GM10266 (cell line): Measurements from ENCODE around the gene GP5.

Experiments
- DNase-seq: peaks from one replicate; pipeline ENCODE4 v3.0.0; 2012; ENCODE audit errors: extremely low spot score
- TF ChIP-seq, protein P1 (sequence below): IDR thresholded peaks from 2 replicates; pipeline ENCODE4 v1.5.1; 2012; ENCODE audit warnings: mild to moderate bottlenecking, low read depth; ENCODE audit not compliant: control insufficient read depth, insufficient read depth; ENCODE audit errors: missing control alignments

Gene GP5

DNA sequence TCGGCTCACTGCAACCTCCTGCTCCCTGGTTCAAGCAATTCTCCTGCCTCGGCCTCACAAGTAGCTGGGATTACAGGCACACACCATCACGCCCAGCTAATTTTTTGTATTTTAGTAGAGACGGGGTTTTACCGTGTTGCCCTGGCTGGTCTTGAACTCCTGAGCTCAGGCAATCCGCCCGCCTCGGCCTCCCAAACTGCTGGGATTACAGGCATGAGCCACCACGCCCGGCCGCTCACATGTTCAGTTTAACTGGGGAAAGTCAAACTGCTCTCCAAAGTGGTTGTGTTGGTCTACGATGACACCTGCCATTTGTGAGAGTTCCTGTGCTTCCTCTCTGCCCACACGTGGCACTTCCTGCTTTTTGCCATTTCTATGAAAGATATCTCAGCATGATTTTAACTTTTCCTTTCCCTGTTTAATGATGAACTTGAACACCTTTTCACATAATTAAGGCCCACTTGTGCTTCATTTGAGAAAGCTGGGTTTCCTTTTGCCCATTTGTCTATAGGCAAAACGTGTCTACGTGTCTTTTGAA lies 877 bp upstream of the GP5 start:
- no peak for DNase-seq
- TF ChIP-seq, protein P1, sequence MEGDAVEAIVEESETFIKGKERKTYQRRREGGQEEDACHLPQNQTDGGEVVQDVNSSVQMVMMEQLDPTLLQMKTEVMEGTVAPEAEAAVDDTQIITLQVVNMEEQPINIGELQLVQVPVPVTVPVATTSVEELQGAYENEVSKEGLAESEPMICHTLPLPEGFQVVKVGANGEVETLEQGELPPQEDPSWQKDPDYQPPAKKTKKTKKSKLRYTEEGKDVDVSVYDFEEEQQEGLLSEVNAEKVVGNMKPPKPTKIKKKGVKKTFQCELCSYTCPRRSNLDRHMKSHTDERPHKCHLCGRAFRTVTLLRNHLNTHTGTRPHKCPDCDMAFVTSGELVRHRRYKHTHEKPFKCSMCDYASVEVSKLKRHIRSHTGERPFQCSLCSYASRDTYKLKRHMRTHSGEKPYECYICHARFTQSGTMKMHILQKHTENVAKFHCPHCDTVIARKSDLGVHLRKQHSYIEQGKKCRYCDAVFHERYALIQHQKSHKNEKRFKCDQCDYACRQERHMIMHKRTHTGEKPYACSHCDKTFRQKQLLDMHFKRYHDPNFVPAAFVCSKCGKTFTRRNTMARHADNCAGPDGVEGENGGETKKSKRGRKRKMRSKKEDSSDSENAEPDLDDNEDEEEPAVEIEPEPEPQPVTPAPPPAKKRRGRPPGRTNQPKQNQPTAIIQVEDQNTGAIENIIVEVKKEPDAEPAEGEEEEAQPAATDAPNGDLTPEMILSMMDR = no peak

DNA sequence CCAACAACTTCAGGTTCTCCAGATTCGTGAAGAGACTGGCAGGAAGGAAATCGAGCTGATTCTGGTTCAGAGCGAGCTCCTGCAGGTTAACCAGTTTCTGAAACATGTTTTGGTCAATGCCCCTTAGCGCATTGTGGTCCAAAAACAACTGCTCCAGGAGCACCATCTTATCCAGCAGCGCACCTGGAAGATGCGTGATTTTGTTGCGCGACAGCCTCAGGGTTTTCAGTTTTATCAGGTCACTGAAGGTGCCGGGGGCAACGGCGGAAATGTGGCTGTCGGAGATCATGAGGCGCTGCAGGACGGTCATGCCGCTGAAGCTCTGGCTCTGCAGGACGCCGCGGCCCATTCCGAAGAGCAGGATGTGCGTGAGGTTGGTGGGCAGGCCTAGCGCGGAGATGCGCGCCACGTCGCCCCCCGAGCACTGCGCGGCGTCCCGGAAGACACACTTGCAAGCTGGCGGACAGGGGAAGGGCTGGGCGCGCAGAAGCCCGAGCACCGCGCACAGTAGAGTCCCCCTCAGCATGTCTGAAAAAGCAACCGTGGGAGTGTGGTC lies 1.2 kb downstream of the GP5 start:
- TF ChIP-seq, protein P1 = no peak
- no peak for DNase-seq

- DNase-seq = peak; percentile 74
- TF ChIP-seq, protein P1 = no peak
These were observed 2.0 kb downstream of the GP5 start for GRCh38 chr3:194396859-194397756.

DNA sequence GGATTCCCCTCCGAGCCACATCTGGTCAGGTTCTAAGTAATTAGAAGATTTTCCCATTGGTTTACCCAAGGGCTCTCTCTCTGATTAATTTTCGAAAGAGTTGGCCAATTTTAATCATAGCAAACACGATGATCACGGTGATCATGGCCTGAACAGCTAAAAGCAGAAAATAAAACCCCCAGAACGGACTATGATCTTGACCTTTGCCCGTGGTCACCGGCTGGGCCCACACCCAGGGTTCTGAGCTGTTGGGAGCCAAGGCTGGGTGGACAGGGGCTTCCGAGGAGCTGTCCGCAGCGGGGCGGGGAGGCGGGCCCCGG lies 2.6 kb downstream of the GP5 start:
- DNase-seq = no peak
- TF ChIP-seq, protein P1 = no peak

GRCh38 chr3:194395778-194396538 lies 3.1 kb downstream of the GP5 start:
- TF ChIP-seq, protein P1 = no peak
- no peak for DNase-seq

DNA sequence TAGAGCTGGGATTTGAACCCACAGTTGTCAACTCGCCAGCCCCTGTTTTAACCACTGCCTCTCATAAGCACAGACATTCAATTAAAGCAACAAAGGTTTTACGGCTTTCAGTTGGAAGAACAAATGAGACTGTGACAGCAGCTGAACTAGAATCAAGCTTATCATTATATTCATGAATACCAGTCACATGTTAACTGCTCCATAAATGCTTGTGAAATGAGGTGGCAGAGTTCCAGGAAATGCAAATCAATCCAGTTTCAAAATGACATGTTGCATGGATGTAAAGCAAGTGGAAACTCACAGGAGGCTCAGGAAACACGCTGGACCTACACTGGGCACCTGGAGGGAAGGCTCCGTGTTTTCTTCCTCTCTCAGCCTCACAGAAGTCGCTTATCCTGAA lies 3.9 kb downstream of the GP5 start:
- TF ChIP-seq, protein P1 = no peak
- no peak for DNase-seq
